Activated CD4-positive, alpha-beta T cell treated with anti-CD3 and anti-CD28 coated beads, Interleukin-2, amount 10 ng/mL, durations not matched to agents 24 days and 14 days (primary cell): ENCODE data around the gene PAM16. TPM values are rescaled to one million over a fixed set of nuclear protein-coding genes. Genes with fewer than 3 reads are reported as not detected.
A peak's percentile ranks its signal among the peaks of the same experiment; 100 is the strongest.

ENCODE experiments used
- DNase-seq: peaks from one replicate; pipeline ENCODE4 v3.0.0; 2022
- H3K27ac Mint-ChIP-seq: one replicate; pipeline ENCODE4 v1.8.0; 2022; ENCODE audit warnings: mild to moderate bottlenecking, mixed read lengths
- H3K27me3 Mint-ChIP-seq: one replicate; pipeline ENCODE4 v1.8.0; 2022; ENCODE audit warnings: mixed read lengths
- H3K36me3 Mint-ChIP-seq: one replicate; pipeline ENCODE4 v1.8.0; 2022; ENCODE audit warnings: low read depth, mild to moderate bottlenecking, mixed read lengths
- H3K4me1 Mint-ChIP-seq: one replicate; pipeline ENCODE4 v1.8.0; 2021; ENCODE audit warnings: mixed read lengths
- H3K4me3 Mint-ChIP-seq: one replicate; pipeline ENCODE4 v1.8.0; 2022; ENCODE audit warnings: mild to moderate bottlenecking, moderate library complexity, mixed read lengths
- H3K9me3 Mint-ChIP-seq: one replicate; pipeline ENCODE4 v1.8.0; 2021; ENCODE audit warnings: mixed read lengths
- intact Hi-C: fragments of 100-400 bp; cut with micrococcal nuclease; formaldehyde crosslinking; loops from one replicate; pipeline ENCODE4 v1.15.1; 2023
- total RNA-seq: library from RNA; stranded (reverse); gene quantifications from 2 replicates; pipeline ENCODE4 v1.2.3, GENCODE V29; 2022

Gene PAM16
- total RNA-seq, 1 donor from 2014 or later = 104 TPM

DNA sequence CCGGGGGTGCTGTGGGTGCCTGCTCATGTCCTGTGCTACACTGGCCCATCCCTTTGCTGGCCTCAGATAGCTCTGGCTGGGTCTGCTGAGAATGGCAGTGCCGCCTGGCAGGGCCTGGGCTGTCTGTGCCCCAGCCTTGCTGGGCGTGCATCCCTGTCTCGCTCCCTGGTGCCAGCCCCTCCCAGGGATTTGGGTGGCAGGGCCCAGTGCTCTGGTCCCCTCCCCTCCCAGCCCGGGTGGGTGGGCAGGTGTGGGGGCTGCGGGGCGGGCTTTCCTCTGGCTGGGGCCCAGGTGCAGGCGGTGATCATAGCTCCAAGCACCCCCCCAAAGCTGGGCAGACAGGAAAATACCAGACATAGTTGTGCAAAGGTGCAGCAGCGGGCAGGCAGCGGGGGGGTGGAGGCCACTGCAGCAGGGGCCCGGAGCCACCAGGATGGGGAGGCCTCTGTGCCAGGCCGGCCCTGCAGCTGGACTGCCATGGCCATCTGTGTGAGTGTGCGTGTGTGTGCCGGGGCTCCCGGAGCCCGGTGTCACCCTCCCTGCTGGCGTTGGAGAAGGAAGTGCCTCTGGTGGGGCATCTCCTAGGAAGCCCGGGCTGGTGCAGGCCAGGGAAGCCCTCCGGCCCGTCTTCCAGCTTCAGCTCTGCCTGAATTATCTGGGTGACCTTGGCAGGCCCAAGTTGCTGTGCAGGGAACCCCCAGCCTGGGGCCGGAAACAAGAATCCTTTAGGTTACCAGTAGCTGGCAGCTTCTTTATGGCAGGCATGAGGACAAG is 27.9 kb downstream of the PAM16 start:
- H3K36me3 Mint-ChIP-seq = no peaks in the 10 kb centered on the region
- no peaks in the 10 kb centered on the region for H3K9me3 Mint-ChIP-seq
- H3K27ac Mint-ChIP-seq = no peak overlapping the region
- peaks cover 6% of the 10 kb centered on the region for H3K27me3 Mint-ChIP-seq
- intact Hi-C loops = no loop called here
- H3K4me3 Mint-ChIP-seq = no peak overlapping the region
- DNase-seq = no peak
- peaks cover 7% of the 10 kb centered on the region for H3K4me1 Mint-ChIP-seq

DNA sequence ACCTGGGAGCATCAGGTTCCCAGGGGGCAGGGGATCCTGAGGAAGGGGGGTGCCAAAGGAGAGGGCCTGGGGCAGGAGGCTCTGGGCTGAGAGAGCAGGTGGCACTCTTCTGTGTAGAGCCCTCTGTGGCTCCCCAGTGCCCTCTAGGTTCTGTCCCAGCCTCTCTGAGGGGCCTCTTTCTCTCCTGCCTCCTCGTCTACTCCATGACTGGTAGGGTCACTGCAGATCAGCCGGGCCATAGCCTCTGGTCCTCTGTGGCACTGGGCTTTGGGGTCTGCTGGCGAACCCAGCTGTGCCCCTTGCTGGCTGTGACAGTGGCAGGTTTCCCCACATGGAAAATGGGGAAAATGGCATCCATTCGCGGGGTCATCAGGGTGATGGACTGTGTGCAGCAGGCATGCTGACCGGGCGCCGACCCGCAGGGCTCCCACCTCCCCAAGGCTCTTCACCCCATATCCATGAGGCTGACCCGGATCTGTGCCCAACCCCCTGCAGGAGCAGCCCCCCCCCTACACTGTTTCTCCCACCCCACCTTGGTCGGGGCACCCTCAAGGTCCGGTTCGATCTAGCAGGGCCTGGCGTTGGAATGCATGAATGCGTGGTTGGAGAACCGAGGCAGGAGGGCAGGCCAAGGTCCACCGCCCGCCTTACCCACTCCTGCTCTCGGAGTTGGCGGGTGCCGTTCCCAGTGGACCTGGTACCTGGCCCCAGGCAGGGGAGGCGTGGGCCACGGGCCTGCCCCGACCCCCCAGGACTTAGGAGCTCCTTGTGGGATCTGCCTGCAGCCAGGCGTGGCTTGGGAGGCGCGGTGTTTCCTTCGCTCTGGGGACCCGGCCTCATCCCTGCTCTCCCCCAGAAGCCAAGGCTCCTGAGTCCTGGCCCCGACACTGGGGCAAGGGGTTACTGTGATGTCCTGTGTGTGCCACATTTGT is 28.7 kb downstream of the PAM16 start:
- peak; percentile 57 for DNase-seq
- H3K27ac Mint-ChIP-seq = no peak overlapping the region
- peaks cover 3% of the 10 kb centered on the region for H3K27me3 Mint-ChIP-seq
- intact Hi-C loops = no loop called here
- H3K36me3 Mint-ChIP-seq = no peaks in the 10 kb centered on the region
- no peak overlapping the region for H3K4me3 Mint-ChIP-seq
- peaks cover 9% of the 10 kb centered on the region for H3K4me1 Mint-ChIP-seq
- H3K9me3 Mint-ChIP-seq = no peaks in the 10 kb centered on the region

DNA sequence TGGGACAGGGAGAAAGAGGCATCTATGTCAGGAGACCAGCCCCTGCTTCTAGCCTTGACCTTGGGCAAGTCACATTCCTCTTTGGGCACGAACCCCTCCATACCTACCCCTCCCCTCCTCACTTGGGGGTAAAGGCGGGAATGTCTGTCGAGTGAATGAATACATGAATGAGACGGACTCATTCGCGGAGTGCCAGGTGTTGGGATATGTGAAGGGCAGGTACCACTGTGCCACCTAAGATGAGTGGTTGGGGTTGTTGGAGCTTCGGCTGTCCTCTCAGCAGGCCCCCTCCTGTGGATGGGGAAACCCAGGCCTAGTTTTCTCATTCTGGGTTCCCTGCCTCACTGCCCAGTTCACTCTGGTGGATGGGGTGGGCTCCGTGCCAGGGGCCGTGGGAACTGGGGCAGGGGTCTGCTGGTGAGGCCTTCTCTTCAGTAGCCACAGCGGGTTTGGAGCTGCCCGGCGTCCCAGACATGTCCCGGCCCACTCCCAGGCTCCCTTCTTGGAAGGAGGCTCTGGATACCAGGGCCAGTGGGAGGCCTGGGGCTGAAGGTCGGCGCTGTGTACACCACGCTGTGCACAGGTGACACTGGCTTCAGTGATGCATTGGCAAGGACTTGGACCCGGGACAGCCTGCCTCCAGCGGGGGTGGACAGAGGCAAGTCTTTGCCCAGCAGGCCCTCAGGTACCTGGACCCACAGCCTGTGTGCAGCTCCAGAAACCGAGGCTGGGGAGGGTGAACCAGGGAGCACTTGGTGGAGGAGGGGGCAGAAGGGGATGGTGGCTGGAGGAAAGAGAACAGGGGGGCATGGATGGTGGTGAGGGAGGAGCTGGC is 29.6 kb downstream of the PAM16 start:
- Mint-ChIP-seq H3K27ac (no peak overlapping the region), H3K36me3 (no peaks in the 10 kb centered on the region), H3K27me3 (peaks cover 5% of the 10 kb centered on the region), H3K4me3 (no peak overlapping the region), H3K9me3 (no peaks in the 10 kb centered on the region), H3K4me1 (peaks cover 9% of the 10 kb centered on the region)
- intact Hi-C loops = no loop called here
- DNase-seq = peak; percentile 55

DNA sequence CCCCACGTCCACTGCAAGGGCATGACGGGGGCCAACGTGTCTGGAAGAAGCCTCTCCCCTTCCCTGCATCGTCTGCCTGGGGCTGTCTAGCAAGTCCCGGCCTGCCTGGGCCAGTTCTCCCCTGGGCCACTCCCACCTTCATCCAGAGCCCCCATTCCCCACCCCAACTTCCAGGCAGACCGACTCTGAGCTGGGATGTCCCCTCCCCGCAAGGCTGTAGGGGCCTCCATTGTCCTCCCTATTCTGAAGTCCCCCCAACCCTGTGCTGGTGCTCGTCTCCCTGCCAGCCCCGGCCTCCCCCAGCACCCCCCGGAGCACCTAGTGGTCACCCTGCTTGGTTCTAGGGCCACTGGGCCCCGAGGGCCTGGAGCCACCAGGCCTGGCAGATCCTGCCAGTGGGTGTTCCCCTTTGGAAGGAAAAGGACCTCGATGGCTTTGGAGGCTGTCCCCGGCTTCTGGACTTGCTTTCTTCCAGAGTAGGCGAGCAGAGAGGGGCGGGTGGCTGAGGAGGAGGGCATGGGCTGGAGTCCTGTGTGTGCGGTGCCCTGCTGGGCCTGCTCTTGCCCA is 30.5 kb downstream of the PAM16 start:
- Mint-ChIP-seq H3K4me1 (peaks cover 9% of the 10 kb centered on the region), H3K27me3 (peaks cover 2% of the 10 kb centered on the region), H3K27ac (no peak overlapping the region), H3K9me3 (no peaks in the 10 kb centered on the region), H3K4me3 (no peak overlapping the region), H3K36me3 (no peaks in the 10 kb centered on the region)
- intact Hi-C loops = no loop called here
- DNase-seq = no peak

DNA sequence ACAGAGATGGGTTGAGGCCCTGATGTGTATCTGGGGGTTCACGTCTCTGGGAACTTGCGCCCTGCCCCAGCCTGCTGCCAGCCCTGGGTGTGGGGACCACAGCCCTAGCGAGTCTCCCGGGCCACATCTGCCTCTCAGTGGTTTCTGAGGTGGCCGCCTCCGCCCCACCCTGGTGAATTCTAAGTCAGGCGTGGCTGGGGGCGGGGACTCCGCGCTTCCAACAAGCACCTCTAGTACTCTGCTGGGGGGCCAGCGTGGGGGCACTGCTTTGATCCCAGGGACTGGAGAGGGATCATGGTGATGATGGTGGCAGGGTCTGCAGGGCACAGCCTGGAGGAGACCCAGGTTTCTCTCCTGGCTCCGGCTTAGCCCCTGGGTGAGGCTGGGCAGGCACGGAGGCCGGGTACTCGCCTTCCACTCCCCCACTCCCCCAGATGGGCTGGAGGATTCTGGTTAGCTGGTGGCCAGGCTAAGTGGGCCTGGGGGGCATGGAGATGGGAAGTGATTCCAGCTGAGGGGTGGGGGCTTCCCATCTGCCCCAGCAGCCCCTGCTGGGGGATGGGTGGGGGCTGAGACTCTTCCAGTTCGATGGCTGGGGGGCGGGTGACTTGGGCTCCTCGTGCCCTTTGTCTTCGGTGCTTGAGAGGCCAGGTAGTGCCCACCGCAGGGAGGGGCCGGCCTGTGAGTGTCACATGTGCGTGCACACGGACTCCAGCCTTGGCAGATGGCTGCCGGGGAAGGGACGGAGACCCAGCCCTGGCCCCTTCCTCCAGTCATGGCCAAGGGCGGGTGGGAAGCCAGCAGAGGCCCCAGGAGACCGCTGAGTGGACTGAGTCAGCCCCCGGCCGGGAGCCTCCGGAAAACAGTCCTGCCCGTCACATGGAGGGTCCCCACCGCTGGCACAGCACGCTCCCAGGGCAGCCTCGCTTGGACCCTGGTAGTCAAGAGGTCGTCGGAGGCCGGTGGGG is 31.4 kb downstream of the PAM16 start:
- Mint-ChIP-seq H3K27me3 (peaks cover 4% of the 10 kb centered on the region), H3K9me3 (no peaks in the 10 kb centered on the region), H3K4me3 (no peak overlapping the region), H3K27ac (no peak overlapping the region), H3K4me1 (peaks cover 11% of the 10 kb centered on the region), H3K36me3 (no peaks in the 10 kb centered on the region)
- intact Hi-C loops = no loop called here
- peak; percentile 88 for DNase-seq

DNA sequence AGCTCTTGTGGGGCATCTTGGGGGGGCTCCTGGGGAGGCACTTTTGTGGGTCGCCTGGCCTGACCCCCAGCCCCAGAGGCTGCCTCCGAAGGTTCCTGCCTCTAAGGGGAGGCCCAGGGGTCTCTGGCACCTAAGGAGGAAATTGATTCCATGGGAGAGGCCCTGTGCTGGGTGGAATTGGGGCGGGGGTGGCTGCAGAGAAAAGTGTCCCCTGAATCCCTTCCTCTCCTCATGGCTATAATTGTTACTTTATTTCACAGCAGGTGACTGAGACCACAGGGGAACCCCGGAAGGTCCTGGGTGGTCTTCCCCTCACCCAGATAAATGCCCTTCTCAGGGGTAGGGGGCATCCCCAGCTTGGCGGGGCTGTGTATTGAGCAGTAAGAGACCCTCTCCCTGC is 32.2 kb downstream of the PAM16 start:
- Mint-ChIP-seq H3K4me1 (peaks cover 16% of the 10 kb centered on the region), H3K27ac (no peak overlapping the region), H3K9me3 (no peaks in the 10 kb centered on the region), H3K27me3 (peaks cover 11% of the 10 kb centered on the region), H3K36me3 (no peaks in the 10 kb centered on the region), H3K4me3 (no peak overlapping the region)
- intact Hi-C loops = no loop called here
- no peak for DNase-seq

DNA sequence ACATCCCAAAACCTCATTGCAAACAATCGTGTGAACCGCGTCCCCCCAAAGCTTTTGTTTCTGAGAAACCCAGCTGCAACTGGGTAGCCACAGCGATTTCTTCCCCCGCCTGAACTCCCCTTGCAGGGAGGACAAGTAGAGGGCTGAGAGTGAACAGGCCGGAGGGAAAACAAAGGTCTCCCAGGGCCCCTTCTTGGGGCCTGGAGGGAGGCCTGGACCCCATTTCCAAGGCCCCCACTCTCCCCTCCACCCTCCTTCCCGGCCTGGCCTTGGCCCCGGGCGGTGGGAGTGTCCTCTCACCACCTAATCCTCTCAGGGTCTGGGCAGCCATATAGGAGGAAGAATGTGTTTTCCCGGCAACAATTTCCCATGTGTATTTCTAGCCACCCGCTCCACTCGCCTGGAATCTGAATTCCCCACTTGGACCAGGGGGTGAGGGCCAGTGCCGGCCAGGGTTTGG is 32.6 kb downstream of the PAM16 start:
- H3K36me3 Mint-ChIP-seq = no peaks in the 10 kb centered on the region
- intact Hi-C loops = no loop called here

DNA sequence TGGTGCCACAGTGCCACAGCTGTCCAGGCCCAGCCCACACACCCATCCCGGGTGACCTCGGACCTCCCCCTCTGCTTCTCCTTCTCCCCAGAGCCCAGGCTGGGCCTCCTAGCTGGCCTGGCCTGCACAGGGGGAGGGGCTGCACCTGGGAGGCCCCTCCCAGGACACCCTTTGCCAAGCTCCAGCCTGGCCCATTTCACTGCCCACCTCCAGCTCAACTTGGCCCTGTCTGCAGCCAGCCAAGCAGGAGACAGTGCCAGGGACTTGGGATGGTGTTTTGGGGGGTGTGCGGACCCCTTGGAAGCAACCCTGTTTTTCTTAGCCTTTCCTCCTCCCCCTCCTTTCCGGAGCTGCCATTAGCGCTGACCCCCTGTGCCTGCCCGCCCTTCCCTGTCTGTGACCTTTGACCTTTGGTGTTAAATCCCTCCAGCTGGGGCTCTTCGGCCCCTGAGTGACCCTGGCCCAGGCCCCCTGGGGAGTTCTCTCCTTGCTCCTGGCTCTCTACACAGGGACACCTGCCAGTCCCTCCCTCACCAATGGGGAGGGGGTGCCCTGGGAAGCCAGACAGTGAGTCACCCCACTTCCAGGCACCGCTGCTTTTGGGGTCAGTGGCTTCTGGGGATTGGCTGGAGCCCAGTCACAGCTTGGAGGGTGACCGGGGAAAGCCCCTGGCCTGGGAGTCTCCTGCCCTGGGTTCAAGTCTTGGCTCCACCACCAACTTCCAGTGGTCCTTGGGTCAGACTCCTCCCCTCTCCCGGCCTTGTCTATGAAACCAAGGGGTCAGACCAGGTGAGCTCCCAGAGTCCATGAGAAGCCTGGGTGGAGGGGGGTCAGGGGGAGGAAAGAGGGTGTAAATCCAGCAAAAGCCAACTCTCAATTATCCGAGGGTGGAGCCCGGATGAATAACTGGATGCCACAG is 33.3 kb downstream of the PAM16 start:
- peak; percentile 59 for DNase-seq
- intact Hi-C loops = no loop called here
- Mint-ChIP-seq H3K4me1 (peaks cover 16% of the 10 kb centered on the region), H3K36me3 (no peaks in the 10 kb centered on the region), H3K27me3 (peaks cover 16% of the 10 kb centered on the region), H3K4me3 (peak overlapping the region; percentile 40), H3K9me3 (no peaks in the 10 kb centered on the region), H3K27ac (no peak overlapping the region)

More for the DNA sequence above, 32.6 kb downstream of the PAM16 start:
- H3K9me3 Mint-ChIP-seq = no peaks in the 10 kb centered on the region
- H3K4me1 Mint-ChIP-seq = peaks cover 16% of the 10 kb centered on the region
- H3K27ac Mint-ChIP-seq = no peak overlapping the region
- DNase-seq = no peak
- H3K4me3 Mint-ChIP-seq = no peak overlapping the region
- H3K27me3 Mint-ChIP-seq = peaks cover 14% of the 10 kb centered on the region

DNA sequence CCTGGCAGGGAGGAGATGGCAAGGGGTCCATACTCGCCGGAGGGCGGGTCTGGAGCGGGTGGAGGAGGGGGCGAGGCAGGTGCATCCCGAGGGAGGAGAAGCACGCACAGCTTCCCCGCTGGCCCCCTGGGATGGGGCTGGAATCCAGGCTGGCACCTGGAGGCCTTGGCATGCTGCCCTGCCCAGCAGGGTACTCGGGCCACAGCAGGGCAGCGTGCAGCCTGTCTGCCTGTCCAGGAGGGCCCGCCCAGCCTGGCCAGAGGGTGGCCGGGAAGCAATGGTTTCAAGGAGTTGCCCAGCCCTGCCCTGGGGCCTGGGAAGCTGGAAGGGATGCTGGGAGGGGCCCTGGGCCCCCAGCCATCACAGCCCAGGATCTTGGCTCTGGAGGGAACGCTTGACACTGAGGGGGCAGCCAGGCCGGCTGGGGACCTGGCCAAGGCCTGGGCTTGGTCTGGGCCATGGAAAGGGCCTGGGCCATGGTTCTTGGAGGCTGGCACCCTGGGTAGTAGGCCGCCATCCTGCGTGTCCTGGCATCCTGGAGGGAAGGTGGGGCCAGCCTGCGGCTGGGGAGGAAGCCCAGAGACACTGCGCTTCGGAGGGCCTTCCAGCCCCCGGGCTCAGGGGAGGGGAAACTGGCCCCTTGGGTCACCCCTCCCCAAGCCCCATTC is 34.1 kb downstream of the PAM16 start:
- H3K27ac Mint-ChIP-seq = no peak overlapping the region
- H3K9me3 Mint-ChIP-seq = no peaks in the 10 kb centered on the region
- peaks cover 16% of the 10 kb centered on the region for H3K4me1 Mint-ChIP-seq
- H3K36me3 Mint-ChIP-seq = no peaks in the 10 kb centered on the region
- peak; percentile 60 for DNase-seq
- peak overlapping the region; percentile 23 for H3K4me3 Mint-ChIP-seq
- H3K27me3 Mint-ChIP-seq = peaks cover 16% of the 10 kb centered on the region
- intact Hi-C loops = no loop called here

DNA sequence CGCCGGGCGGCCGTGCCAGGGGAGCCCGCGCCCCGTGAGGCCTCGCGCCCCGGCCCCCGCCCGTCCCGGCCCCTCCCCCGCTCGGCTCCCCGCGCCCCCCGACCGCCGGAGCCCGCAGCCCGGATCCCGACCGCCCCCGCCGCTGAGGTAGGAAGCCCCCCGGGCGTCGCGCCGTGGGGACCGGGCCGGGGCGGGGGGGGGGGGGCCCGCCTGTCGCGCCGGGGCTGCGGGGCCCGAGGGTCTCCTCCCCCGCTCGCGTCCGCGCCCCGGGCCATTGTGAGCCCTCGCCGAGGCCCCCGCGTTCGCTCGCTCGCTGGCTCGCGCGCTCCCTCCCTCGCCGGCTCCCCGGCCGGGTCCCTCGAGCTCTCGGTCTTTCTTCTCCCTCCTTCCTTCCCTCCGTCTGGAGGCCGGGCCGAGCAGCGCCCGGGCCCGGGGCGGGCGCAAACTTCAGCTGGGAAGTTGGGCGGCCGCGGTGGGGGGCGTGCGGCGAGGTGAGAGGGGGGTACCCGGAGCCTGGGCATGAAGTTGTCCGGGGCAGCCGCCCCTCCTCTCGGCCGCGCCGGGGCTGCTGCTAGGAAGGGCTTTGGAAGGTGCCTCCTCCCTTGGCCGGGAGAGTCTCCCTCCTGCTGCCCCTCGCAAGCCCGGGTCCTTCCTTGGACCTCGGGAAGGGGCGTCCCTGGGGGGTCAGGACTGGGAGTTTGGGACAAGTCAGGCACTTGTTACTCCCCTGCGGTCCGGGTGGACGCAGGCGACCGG is 34.8 kb downstream of the PAM16 start:
- Mint-ChIP-seq H3K9me3 (no peaks in the 10 kb centered on the region), H3K27me3 (peaks cover 17% of the 10 kb centered on the region), H3K27ac (no peak overlapping the region), H3K36me3 (no peaks in the 10 kb centered on the region), H3K4me1 (peaks cover 16% of the 10 kb centered on the region), H3K4me3 (peak overlapping the region; percentile 23)
- intact Hi-C loops = no loop called here
- DNase-seq = peak; percentile 66
